Mesothelial cell of epicardium (in vitro differentiated cells): Measurements from ENCODE around the gene PRKG1. TPM values are rescaled to one million over a fixed set of nuclear protein-coding genes. Genes with fewer than 3 reads are reported as not detected.

Experiments used
- DNase-seq, 2 experiments: peaks; one replicate each; pipeline ENCODE4 v3.0.0; 2021; ENCODE audit warnings: low spot score in 2 of 2; ENCODE audit not compliant: unreplicated experiment in 2 of 2
- H3K27ac Mint-ChIP-seq: 2 replicates; pipeline ENCODE4 v1.8.0; 2021; ENCODE audit warnings: mixed read lengths
- H3K27me3 Mint-ChIP-seq: 2 replicates; pipeline ENCODE4 v1.8.0; 2021; ENCODE audit warnings: low read depth, mixed read lengths
- H3K36me3 Mint-ChIP-seq: 2 replicates; pipeline ENCODE4 v1.8.0; 2021; ENCODE audit warnings: mixed read lengths
- H3K4me1 Mint-ChIP-seq: 2 replicates; pipeline ENCODE4 v1.8.0; 2021; ENCODE audit warnings: mixed read lengths
- H3K4me3 Mint-ChIP-seq: 2 replicates; pipeline ENCODE4 v1.8.0; 2021; ENCODE audit warnings: mild to moderate bottlenecking, moderate library complexity, mixed read lengths
- H3K9me3 Mint-ChIP-seq: 2 replicates; pipeline ENCODE4 v1.8.0; 2021; ENCODE audit warnings: mixed read lengths
- CTCF ChIP-seq: fragments of 200-600 bp; sonication (generic); IDR thresholded peaks from one replicate; pipeline ENCODE4 v1.5.0; 2021; ENCODE audit warnings: antibody characterized with exemption; ENCODE audit not compliant: unreplicated experiment
- total RNA-seq: library from RNA; stranded (reverse); gene quantifications from 3 replicates; pipeline ENCODE4 v1.2.1, GENCODE V29; 2021

The PRKG1 gene
- total RNA-seq, 1 donor from 2014 or later = 37.0 TPM

DNA sequence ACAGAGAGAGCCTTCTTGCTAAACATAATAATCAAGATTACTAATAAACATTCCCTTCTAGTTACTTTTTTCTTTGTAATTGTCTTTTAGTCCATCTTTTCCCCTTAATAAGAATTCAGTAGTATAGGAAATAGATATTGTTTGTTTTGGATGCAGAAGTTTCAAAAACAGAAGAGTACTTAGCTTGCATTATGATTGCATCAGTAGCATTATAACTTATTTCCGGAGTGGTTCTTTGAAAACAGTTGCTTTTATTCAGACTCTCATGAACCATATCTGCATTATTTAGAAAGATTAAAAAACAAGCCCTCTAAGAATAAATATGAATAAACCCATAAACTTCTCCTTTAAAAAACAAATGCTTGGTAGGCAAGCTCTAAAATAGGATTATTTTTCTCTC lies 1205.8 kb downstream of the PRKG1 start:
- Mint-ChIP-seq H3K27me3 (no peaks in the 10 kb centered on the region), H3K4me3 (no peak overlapping the region), H3K36me3 (peaks cover 26% of the 10 kb centered on the region), H3K27ac (no peak overlapping the region), H3K4me1 (no peaks in the 10 kb centered on the region), H3K9me3 (peaks cover 31% of the 10 kb centered on the region)
- DNase-seq = no peak
- no peak for TF ChIP-seq CTCF

DNA sequence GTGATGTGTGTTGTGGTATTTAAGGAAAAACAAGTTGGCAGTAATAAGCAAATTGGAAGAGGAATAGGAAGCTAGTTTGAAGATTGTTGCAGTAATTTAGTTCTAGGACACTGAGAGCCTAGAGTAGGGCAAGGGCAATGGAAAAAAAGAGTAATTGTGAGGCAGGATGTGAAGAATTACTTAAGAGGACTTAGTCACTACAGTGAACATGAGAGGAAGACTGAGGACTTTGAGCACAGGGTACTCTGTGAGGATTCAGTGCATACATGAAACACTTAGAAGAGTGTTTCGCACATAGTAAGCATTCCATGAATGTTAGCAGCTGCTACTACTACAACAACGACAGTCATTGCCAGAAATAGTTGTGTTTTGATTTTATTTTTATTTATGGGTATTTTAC lies 1208.9 kb downstream of the PRKG1 start:
- Mint-ChIP-seq H3K4me1 (no peaks in the 10 kb centered on the region), H3K4me3 (no peak overlapping the region), H3K36me3 (peaks cover 8% of the 10 kb centered on the region), H3K27me3 (no peaks in the 10 kb centered on the region), H3K27ac (no peak overlapping the region), H3K9me3 (peaks cover 2% of the 10 kb centered on the region)
- no peak for TF ChIP-seq CTCF
- no peak for DNase-seq

GRCh38 chr10:52284416-52285013 lies 1210.2 kb downstream of the PRKG1 start:
- no peaks in the 10 kb centered on the region for H3K4me1 Mint-ChIP-seq
- H3K4me3 Mint-ChIP-seq = no peak overlapping the region
- DNase-seq = no peak
- H3K36me3 Mint-ChIP-seq = peaks cover 6% of the 10 kb centered on the region
- no peaks in the 10 kb centered on the region for H3K27me3 Mint-ChIP-seq
- no peaks in the 10 kb centered on the region for H3K9me3 Mint-ChIP-seq
- no peak for TF ChIP-seq CTCF
- no peak overlapping the region for H3K27ac Mint-ChIP-seq

DNA sequence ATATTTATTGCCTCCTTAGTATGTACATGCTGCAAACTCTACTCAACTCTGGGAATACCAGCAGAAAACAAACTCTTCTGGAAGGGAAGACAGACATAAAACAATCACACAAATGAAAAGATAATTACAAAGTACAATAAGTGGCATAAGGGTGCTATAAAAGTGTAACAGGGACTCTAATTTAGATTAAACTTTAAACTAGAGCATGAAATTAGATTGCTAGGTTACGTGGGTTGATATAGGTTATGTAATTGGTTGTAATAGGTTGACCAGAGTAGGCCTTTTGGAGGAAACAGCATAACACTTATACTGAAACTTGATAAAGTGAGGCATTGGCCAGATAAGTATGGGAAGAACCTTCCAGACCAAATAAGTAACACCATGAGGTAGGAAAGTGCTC lies 1213.6 kb downstream of the PRKG1 start:
- H3K4me1 Mint-ChIP-seq = no peaks in the 10 kb centered on the region
- H3K9me3 Mint-ChIP-seq = no peaks in the 10 kb centered on the region
- H3K4me3 Mint-ChIP-seq = no peak overlapping the region
- no peaks in the 10 kb centered on the region for H3K27me3 Mint-ChIP-seq
- no peak overlapping the region for H3K27ac Mint-ChIP-seq
- peaks cover 4% of the 10 kb centered on the region for H3K36me3 Mint-ChIP-seq
- DNase-seq = no peak
- TF ChIP-seq CTCF = no peak

DNA sequence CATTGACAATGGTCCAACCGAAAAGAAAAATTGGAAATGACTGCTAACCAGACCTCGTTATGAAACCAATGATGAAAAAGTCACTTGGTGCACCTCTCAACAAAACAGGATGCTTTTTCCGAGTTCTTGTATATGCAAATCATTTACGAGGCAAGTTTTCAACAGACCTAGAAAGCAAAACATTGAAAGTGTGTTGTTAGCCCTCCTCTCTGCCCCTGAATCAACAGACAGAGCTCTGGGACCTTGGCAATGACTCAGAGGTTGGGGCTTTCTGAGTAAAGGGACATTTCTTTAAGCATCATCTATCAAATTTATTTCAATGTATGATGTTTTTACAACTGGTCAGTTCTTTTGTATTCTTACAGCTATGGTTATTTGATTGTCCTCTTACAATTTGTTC lies 1223.5 kb downstream of the PRKG1 start:
- no peak for TF ChIP-seq CTCF
- DNase-seq = no peak
- H3K27ac Mint-ChIP-seq = no peak overlapping the region
- H3K27me3 Mint-ChIP-seq = no peaks in the 10 kb centered on the region
- H3K4me1 Mint-ChIP-seq = peaks cover 2% of the 10 kb centered on the region
- H3K36me3 Mint-ChIP-seq = peaks cover 2% of the 10 kb centered on the region
- H3K4me3 Mint-ChIP-seq = no peak overlapping the region
- peaks cover 4% of the 10 kb centered on the region for H3K9me3 Mint-ChIP-seq
